Uterus (tissue), 2 donors: ENCODE measurements around the gene SLC12A6.

ENCODE experiments used
- POLR2A ChIP-seq, 2 donors: fragments of 450-650 bp; IDR thresholded peaks; one replicate each; pipeline ENCODE4 v1.6.1; 2016; ENCODE audit warnings: antibody characterized with exemption in 2 of 2, mild to moderate bottlenecking in 1 of 2, moderate library complexity in 1 of 2
- TF ChIP-seq, protein P1 (sequence below), 4 experiments: fragments of 200-600 bp in 2 of 4; fragments of 450-650 bp in 2 of 4; sonication (generic) in 2 of 4; IDR thresholded peaks; one replicate each; pipeline ENCODE4 v1.5.1; 2016 to 2019; ENCODE audit warnings: antibody characterized with exemption in 4 of 4, mild to moderate bottlenecking in 2 of 4, moderate library complexity in 1 of 4

DNA sequence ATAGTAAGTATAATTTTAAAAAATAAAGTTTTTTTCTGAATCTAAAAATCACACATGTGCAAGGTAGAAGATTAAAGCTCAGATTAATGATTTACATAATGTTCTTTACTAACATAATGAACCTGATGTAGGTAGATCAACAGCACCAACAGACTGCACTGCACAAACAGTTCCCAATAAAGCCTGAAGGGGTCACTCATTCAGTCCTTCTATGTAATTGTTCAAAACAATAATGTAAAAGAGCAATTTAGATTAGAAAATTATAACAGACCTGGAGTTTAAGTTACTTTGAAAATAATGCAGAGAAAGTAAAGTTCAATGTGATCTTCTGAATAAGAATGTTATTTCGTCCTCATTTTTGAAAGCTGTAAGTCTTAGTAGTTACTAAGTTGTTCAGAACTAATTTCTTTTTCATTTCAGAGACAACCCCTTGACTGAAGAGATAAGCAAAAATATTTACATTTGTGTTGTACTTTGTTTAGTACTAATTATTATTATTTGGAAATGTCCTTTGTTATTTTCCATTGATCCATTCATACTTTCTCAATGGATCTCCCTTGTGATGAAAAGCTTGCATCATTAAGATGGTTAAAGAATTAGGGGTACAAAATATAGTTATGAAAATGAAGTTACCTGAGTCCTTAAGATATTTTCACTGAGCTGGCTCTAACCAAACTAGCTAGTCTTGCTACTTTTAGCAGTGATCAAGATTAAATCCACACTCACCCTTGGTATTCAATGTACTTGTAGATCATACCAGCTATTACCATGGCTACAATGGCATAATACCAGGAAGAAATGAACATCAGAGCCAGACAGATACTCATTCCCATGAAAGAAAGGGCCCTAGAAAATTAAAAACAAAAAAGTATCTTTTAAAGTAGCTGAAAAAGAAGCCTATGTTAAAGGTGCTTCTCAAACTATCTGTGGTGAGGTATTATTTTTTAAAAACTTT is 95.9 kb downstream of the SLC12A6 start:
- TF ChIP-seq, protein P1, sequence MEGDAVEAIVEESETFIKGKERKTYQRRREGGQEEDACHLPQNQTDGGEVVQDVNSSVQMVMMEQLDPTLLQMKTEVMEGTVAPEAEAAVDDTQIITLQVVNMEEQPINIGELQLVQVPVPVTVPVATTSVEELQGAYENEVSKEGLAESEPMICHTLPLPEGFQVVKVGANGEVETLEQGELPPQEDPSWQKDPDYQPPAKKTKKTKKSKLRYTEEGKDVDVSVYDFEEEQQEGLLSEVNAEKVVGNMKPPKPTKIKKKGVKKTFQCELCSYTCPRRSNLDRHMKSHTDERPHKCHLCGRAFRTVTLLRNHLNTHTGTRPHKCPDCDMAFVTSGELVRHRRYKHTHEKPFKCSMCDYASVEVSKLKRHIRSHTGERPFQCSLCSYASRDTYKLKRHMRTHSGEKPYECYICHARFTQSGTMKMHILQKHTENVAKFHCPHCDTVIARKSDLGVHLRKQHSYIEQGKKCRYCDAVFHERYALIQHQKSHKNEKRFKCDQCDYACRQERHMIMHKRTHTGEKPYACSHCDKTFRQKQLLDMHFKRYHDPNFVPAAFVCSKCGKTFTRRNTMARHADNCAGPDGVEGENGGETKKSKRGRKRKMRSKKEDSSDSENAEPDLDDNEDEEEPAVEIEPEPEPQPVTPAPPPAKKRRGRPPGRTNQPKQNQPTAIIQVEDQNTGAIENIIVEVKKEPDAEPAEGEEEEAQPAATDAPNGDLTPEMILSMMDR (IDR thresholded peaks at IDR 0.05): peak; percentile 53 to 70 (median 60)
- no peak for TF ChIP-seq POLR2A (IDR thresholded peaks at IDR 0.05)
